Motor neuron (in vitro differentiated cells): ENCODE data around the gene MPND. TPM values are rescaled to one million over a fixed set of nuclear protein-coding genes. Genes with fewer than 3 reads are reported as not detected.
A peak's percentile ranks its signal among the peaks of the same experiment; 100 is the strongest.

Experiments used
- ATAC-seq, 8 experiments: fragments of 200-7000 bp; cut with Tn5 transposase; replicated peaks in 6 of 8; 2 replicates each; pipeline ENCODE4 v1.8.0; 2021; ENCODE audit warnings: mild to moderate bottlenecking in 8 of 8, moderate library complexity in 8 of 8
- H3K27ac ChIP-seq, 2 donors: fragments of 250-450 bp; sonication (Bioruptor Pico); 2 replicates each; pipeline ENCODE4 v1.9.0; 2021; ENCODE audit warnings: antibody characterized with exemption in 2 of 2, mild to moderate bottlenecking in 2 of 2, moderate library complexity in 1 of 2
- H3K4me1 ChIP-seq, 2 donors: fragments of 250-450 bp; sonication (Bioruptor Pico); replicated peaks in 1 of 2; 2 replicates each; pipeline ENCODE4 v1.6.1; 2021; ENCODE audit warnings: antibody characterized with exemption in 2 of 2, mild to moderate bottlenecking in 2 of 2, moderate library complexity in 1 of 2
- H3K4me3 ChIP-seq, 5 donors: fragments of 250-450 bp; sonication (Bioruptor Pico); 2 replicates each; pipeline ENCODE4 v1.9.0; 2021; ENCODE audit warnings: antibody characterized with exemption in 5 of 5, mild to moderate bottlenecking in 5 of 5, moderate library complexity in 4 of 5
- WGBS, 10 experiments: fragments of 450-650 bp; shearing (Covaris generic); methylation state at CpG; one replicate each; pipeline ENCODE4 v1.0.0; 2022; 5-methylcytosine and 5-hydroxymethylcytosine counted together
- in situ Hi-C, 9 experiments: fragments of 400-800 bp; cut with MboI; loops; one replicate each; pipeline ENCODE4 v1.15.0; 2021; ENCODE audit warnings: low sequenced_read_pairs in 9 of 9, low pct_unique_long_range_greater_than_20kb in 2 of 9; ENCODE audit not compliant: unreplicated experiment in 9 of 9
- total RNA-seq, 8 experiments: library from RNA; unstranded; fragments of 300-600 nt; gene quantifications; 2 replicates each; pipeline versions ENCODE4 v1.2.3 to v1.2.4, GENCODE V29; 2022

Gene MPND, protein sequence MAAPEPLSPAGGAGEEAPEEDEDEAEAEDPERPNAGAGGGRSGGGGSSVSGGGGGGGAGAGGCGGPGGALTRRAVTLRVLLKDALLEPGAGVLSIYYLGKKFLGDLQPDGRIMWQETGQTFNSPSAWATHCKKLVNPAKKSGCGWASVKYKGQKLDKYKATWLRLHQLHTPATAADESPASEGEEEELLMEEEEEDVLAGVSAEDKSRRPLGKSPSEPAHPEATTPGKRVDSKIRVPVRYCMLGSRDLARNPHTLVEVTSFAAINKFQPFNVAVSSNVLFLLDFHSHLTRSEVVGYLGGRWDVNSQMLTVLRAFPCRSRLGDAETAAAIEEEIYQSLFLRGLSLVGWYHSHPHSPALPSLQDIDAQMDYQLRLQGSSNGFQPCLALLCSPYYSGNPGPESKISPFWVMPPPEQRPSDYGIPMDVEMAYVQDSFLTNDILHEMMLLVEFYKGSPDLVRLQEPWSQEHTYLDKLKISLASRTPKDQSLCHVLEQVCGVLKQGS
- total RNA-seq: 10 to 100 TPM in 6 of 8 experiments, 1 to 10 TPM in 2; 4.1 to 20.0 (median 13.2) TPM

DNA sequence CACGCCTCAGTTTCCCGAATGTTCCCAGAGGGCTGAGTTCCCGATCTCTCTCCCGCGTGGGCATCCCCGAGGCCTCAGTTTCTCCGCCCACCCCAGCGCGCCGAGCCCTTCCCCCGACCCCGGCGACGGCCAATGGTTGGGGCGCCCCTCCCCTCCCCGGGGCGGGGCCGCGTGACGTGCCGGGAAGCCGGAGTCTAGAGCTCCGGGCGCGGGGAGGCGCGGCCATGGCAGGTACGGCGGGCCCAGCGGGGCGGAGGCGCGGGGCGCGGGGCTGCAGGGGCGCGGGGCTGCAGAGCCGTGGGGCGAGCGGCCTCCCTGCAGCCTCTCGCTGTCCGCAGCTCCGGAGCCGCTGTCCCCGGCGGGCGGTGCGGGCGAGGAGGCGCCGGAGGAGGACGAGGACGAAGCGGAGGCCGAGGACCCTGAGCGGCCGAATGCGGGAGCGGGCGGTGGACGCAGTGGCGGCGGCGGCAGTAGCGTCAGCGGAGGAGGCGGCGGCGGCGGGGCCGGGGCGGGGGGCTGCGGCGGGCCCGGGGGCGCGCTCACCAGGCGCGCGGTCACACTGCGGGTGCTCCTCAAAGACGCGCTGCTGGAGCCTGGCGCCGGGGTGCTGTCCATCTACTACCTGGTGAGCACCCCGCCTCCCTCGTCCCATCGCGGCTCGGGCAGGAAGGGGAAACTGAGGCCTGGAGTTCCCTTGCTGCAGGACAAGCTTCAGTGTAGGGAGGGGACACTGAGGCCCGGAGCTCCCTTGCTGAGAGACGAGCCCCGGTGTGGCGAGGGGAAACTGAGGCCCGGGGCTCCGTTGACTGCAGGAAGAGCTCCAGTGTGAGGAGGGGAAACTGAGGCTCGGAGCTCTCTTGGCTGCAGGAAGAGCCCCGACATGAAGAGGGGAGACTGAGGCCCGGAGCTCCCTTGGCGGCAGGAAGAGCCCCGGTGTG, at the start of gene MPND:
Gene MPND (plus strand): TSS at position 193 of the 938 bp plus-strand sequence. CDS start 32 bp downstream, at position 225.
- H3K4me3 ChIP-seq: peak within 1 kb of the TSS; percentile 85 to 96 (median 93)
- in situ Hi-C loops: no loop called here
- peaks cover 7 to 8% of the 10 kb centered on the region in 2 donors for H3K4me1 ChIP-seq
- H3K27ac ChIP-seq: peak within 1 kb of the TSS; percentile 92 to 93
- ATAC-seq: peak; percentile 60 to 75 (median 67)
- 0 to 40% (median 12%) methylated on average over 1 to 6 of the region's 101 CpGs; no CpG with 5 or more reads in 5 of the 10 experiments for WGBS, 10 experiments

DNA sequence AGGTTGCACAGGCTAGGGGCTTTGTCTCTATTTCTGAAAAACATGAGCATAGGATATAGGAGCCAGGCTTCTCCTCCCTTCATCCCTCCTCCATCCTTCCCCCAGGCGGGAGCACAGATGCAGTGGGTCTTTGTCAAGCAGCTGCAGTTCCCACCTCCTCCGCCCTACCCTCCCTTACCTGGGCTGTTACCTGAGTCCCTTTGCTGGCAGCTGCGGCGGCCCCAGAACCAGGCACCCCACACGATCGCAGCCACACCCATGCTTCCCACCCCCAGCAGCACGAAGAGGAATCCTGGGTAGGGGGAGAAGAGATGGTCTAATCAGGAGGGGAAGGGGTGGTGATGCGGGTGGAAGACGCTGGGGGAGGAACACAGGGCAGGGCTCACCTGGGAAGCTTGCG, 49.0 kb upstream of the MPND start:
- Histone ChIP-seq H3K27ac (no peak overlapping the region), H3K4me1 (peaks cover 11 to 16% of the 10 kb centered on the region in 2 donors), H3K4me3 (no peak overlapping the region)
- WGBS, 10 experiments: 0 to 67% (median 30%) methylated on average over 1 to 2 of the region's 10 CpGs; no CpG with 5 or more reads in 6 of the 10 experiments
- in situ Hi-C loops: no loop called here
- no peak for ATAC-seq

DNA sequence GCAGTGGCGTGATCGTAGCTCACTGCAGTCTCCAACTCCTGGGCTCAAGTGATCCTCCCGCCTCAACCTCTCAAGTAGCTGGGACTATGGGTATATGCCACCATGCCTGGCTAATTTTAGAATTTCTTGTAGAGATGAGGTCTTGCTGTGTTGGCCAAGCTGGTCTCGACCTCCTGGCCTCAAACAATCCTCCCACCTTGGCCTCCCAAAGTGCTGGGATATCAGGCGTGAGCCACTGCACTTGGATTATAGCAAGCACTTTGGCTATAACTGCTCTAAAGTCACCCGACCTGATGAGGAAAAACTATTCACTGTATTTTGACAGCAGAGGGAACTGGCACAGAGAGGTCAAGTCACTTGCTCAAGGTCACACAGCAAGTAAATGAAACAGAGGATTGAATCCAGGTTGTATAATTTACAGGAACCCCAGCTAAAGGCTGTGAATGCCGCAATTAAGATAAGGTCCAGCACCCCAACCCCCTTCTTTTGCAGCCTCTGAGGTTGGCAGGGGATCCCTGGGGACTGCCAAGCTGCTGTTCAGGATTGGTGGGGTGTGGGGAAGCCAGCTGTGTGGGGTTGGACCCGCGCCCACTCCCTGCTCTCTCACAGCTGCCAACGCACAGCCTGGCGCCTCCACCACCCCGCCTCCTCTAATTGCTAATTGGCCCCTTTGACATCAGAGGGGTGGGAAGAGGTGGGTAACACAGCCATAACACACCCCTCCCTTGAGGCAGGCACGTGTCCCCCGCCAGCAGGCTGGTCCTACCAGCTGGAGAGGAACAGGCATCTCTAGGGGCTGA, 47.2 kb upstream of the MPND start:
- Histone ChIP-seq H3K27ac (no peak overlapping the region), H3K4me1 (peaks cover 6% of the 10 kb centered on the region in 2 donors), H3K4me3 (no peak overlapping the region)
- peak; percentile 25 to 82 (median 67) for ATAC-seq
- in situ Hi-C loops: no loop called here
- WGBS, 10 experiments: 20 to 100% (median 68%) methylated on average over 1 to 6 of the region's 14 CpGs; no CpG with 5 or more reads in 3 of the 10 experiments

DNA sequence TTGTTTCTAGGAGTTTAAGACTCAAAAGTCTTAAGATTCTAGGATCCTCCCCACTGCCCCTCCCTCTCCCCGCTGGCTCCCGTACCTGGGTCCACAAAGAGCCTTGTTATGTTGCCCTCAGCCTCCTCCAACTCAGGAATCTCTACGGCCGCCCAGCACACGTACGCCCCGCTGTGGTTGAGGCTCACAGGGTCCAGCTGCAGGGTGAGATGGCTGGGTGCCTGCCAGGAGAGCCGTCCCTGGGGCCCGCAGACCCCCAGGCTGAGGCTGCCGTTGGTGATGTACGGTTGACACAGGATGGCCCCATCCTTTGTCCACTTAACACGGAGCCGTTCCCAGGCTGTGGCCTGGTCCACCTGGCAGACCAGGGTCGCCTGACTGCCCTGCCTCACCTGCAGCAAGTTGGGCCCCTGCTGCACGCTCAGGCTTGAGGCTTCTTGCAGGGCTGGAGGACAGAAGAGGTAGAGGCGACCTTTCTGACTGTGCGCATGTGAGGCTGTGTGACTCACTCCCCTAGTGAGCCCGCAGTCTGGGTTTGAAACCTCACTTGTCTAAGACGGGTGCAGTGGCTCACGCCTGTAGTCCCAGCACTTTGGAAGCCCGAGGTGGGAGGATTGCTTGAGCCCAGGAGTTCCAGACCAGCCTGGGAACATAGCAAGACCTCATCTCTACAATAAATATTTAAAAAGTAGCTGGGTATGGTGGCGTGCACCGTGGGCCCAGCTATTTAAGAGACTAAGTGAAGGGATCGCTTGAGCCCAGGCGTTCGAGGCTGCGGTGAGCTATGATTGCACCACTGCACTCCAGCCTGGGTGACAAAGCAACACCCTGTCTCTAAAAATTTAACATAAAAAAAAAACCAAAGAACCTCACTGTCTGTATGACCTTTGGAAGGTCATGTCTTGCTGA, 45.2 kb upstream of the MPND start:
- in situ Hi-C loops: no loop called here
- peaks cover 2 to 11% of the 10 kb centered on the region in 2 donors for H3K4me1 ChIP-seq
- no peak for ATAC-seq
- H3K4me3 ChIP-seq: no peak overlapping the region
- WGBS, 10 experiments: 31 to 80% (median 69%) methylated on average over 2 to 9 of the region's 27 CpGs; no CpG with 5 or more reads in 4 of the 10 experiments
- no peak overlapping the region for H3K27ac ChIP-seq

DNA sequence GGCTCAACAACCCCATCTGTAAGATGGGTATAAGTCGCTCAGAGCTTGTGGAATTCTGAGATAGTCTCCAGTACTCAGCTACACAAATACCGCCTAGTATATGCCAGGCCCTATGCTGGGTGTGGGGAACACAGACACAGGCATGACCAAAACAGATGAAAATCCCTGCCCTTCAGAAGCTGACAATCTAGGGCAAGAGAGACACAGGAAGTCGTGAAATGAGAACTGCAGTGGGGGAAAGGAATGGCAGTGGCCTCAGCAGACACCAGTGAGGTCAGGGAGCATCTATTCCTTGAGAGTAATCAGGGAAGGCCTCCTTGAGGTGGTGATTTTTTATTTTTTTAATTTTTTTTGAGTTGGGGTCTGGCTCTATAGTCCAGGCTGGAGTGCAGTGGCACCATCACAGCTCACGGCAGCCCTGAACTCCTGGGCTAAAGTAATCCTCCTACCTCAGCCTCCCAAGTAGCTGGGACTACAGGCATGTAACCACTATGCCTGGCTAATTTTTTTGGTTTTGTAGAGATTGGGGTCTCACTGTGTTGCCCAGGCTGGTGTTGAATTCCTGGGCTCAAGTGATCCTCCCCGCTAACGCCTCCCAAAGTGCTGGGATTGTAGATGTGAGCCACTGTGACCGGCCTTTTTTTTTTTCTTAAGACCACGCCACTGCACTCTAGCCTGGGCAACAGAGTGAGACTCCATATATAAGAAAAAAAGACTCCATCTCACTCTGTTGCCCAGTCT, 44.4 kb upstream of the MPND start:
- Histone ChIP-seq H3K4me3 (no peak overlapping the region), H3K4me1 (peaks cover 2 to 11% of the 10 kb centered on the region in 2 donors), H3K27ac (no peak overlapping the region)
- no peak for ATAC-seq
- 40 to 100% (median 70%) methylated on average over 1 to 3 of the region's 8 CpGs; no CpG with 5 or more reads in 3 of the 10 experiments for WGBS, 10 experiments
- in situ Hi-C loops: no loop called here

DNA sequence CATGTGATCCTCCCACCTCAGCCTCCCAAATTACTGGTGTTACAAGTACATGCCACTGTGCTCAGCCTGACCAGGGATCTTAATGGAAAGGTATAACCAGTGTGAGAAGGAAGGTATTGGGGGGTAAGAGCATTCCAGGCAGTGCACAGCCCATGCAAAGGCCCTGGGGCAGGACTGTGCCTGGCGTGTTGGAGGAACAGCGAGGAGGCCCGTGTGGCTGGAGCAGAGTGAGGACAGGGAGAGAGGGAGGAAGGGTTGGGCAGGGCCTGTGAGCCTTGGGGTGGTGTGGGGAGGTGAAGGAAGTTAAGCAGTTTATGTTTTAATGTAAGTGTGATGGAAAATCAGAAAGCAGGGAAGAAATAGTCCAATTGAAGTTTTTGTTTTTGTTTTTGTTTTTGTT, 42.8 kb upstream of the MPND start:
- no peak for ATAC-seq
- in situ Hi-C loops: no loop called here

DNA sequence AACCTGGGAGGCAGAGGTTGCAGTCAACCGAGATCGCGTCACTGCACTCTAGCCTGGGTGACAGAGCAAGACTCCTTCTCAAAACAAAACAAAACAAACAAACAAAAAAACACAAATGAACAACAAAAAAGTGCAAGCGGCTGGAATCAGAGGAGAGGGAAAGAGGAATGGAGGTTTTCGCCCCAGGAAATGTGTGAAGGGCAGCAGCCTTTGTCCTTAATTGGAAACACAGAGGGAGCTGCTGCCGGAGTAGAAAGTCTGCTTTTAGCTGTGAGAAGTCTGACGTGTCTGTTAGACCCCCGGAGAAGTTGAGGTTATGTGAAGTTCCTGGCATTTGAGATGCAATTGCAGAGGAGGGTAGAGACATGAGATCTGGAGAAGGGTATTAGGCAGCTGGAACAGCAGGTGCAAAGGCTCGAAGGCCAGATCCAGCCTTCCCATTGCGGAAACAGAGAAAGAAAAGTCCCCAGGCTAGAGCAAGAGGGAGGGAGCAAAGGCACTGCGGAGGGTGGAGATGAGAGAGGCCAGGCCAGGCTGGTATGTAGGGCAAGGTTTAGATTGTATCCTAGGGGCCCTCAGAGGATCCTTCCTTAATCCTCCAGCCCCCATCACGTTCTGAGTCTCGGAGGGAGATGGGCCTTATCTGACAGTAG, 41.6 kb upstream of the MPND start:
- Histone ChIP-seq H3K4me1 (peaks cover 0 to 11% of the 10 kb centered on the region in 2 donors), H3K4me3 (no peak overlapping the region), H3K27ac (no peak overlapping the region)
- WGBS, 10 experiments: 25 to 79% (median 52%) methylated on average over 3 to 10 of the region's 13 CpGs; no CpG with 5 or more reads in 1 of the 10 experiments
- in situ Hi-C loops: no loop called here
- no peak for ATAC-seq

More for the DNA sequence above, 42.8 kb upstream of the MPND start:
- Histone ChIP-seq H3K4me3 (no peak overlapping the region), H3K4me1 (peaks cover 2 to 11% of the 10 kb centered on the region in 2 donors), H3K27ac (no peak overlapping the region)
- WGBS, 10 experiments: 95% methylated on average over 3 of the region's 3 CpGs; no CpG with 5 or more reads in 9 of the 10 experiments

DNA sequence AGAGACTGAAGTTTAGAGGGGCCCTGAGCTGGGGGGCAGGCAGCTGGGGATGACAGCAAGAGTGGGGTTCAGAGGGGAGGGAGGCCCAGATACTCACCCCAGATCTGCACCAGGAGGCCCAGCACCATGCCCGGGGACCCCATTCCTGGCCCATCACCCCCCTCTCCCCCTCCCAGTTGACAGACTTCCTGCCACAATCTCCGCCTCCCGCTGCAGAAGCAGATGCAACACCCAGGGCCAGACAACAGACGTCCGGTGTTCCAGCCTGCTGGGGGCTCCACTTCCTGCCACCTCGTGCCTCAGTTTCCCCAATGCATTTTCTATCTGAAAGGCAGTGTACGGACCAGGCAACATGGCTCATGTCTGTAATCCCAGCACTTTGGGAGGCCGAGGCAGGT, 41.1 kb upstream of the MPND start, which contains the start of gene TMIGD2:
Gene TMIGD2 (minus strand): TSS at position 147 of the 398 bp plus-strand sequence. CDS start 4 bp downstream, at position 143.
- no peak for ATAC-seq
- in situ Hi-C loops: no loop called here
- no peak within 1 kb of the TSS for H3K27ac ChIP-seq

DNA sequence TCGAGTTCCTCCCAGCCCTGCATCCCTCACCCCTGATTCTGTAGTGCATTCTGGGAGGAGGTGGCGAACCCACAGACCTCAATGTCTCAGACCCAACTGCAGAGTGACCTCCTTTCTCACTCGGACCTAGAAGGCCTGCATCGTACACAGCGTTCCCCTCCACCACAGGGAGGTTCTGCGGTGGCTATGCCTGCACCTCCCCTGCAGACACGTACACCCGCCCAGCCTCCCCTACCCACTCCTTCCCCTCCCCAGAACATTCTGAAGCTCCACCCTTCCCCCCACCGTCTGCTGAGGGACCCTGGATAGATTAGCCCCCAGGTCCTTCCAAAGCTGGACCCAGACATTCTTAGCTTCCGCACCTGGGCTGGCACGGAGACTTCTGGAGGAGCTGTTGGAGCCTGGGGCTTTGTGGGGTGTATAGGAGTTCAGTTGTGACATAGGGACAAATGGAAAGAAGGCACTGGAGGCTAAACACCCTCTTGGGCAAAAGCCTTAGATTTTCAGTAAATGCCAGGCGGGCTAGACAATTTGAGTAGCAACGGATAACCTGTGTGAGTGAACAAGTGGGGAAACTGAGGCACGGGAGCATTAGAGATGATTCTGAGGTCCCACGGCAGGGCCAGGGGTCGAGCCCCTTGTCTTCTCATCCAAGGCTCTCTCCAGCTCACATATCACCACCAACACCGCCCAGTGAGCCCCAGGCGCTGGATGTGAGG, 39.4 kb upstream of the MPND start:
- peak overlapping the region; percentile 40 to 76 (median 47) for H3K4me3 ChIP-seq
- no peak for ATAC-seq

More for the DNA sequence above, 41.1 kb upstream of the MPND start, which contains the start of gene TMIGD2:
- Histone ChIP-seq H3K4me3 (no peak within 1 kb of the TSS), H3K4me1 (peaks cover 0 to 11% of the 10 kb centered on the region in 2 donors)
- 60% methylated on average over 1 of the region's 8 CpGs; no CpG with 5 or more reads in 8 of the 10 experiments for WGBS, 10 experiments

More for the DNA sequence above, 39.4 kb upstream of the MPND start:
- in situ Hi-C loops: no loop called here
- Histone ChIP-seq H3K4me1 (peaks cover 0 to 11% of the 10 kb centered on the region in 2 donors), H3K27ac (no peak overlapping the region)
- WGBS, 10 experiments: 0 to 100% (median 40%) methylated on average over 1 to 4 of the region's 18 CpGs; no CpG with 5 or more reads in 5 of the 10 experiments
